Loucy (cell line): ENCODE data around the gene TUBB6.

Experiments
- EZH2phosphoT487 ChIP-seq: fragments of 200-600 bp; IDR thresholded peaks from 2 replicates; pipeline ENCODE4 v1.6.1; 2018; ENCODE audit warnings: antibody characterized with exemption, mild to moderate bottlenecking, moderate library complexity, borderline replicate concordance
- TF ChIP-seq, protein P1 (sequence below): fragments of 200-600 bp; sonication (generic); conservative IDR thresholded peaks from 2 replicates; pipeline ENCODE4 v1.5.1; 2014; ENCODE audit warnings: mild to moderate bottlenecking, antibody characterized with exemption, low read length

DNA sequence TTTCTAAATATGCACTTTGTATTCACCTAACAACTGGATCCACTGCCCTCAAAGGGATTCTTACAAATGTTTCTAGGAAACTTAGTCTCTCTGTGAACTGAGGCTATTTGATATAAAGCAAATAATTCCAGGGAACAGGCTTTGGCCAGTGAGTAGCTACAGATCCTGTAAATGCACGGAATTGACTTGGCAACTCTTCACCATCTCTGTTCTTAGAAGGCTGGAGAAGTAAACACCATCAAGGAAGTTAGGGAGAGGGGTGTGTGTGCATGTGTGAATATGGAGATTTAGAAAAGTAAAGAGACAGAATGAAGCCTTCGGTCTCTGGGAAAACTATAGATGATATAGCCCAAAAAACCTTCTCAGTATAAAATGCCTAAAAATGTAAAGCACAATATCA, 43.2 kb upstream of the TUBB6 start:
- TF ChIP-seq, protein P1, sequence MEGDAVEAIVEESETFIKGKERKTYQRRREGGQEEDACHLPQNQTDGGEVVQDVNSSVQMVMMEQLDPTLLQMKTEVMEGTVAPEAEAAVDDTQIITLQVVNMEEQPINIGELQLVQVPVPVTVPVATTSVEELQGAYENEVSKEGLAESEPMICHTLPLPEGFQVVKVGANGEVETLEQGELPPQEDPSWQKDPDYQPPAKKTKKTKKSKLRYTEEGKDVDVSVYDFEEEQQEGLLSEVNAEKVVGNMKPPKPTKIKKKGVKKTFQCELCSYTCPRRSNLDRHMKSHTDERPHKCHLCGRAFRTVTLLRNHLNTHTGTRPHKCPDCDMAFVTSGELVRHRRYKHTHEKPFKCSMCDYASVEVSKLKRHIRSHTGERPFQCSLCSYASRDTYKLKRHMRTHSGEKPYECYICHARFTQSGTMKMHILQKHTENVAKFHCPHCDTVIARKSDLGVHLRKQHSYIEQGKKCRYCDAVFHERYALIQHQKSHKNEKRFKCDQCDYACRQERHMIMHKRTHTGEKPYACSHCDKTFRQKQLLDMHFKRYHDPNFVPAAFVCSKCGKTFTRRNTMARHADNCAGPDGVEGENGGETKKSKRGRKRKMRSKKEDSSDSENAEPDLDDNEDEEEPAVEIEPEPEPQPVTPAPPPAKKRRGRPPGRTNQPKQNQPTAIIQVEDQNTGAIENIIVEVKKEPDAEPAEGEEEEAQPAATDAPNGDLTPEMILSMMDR: no peak
- no peak for TF ChIP-seq EZH2phosphoT487
